ENCODE measurements around the gene DOCK1.
"Not testable (repeated sequence)": the region's sequence is repeated elsewhere in the genome, so short reads cannot be mapped to it uniquely, and the experiment has no call there.

DOCK1 gene

GRCh38 chr10:126903656-126904360 lies 1.4 kb upstream of the DOCK1 start:
- DNase-seq = no peak

DNA sequence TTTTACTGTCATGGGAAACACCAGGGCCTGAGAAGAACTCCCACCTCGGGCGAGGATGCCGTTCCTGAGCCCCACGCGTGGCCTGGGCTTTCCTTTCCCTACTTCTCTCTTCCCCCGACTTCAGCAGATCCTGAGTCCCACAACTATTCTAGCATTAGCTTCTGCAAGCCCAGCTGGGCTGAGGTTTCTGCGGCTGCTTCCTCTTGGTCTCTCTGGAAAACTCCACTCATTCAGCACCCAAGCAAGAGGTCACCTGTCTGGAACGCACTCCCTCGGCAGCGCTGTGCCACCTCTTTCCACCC lies 761 bp upstream of the DOCK1 start:
- no peak for DNase-seq

DNA sequence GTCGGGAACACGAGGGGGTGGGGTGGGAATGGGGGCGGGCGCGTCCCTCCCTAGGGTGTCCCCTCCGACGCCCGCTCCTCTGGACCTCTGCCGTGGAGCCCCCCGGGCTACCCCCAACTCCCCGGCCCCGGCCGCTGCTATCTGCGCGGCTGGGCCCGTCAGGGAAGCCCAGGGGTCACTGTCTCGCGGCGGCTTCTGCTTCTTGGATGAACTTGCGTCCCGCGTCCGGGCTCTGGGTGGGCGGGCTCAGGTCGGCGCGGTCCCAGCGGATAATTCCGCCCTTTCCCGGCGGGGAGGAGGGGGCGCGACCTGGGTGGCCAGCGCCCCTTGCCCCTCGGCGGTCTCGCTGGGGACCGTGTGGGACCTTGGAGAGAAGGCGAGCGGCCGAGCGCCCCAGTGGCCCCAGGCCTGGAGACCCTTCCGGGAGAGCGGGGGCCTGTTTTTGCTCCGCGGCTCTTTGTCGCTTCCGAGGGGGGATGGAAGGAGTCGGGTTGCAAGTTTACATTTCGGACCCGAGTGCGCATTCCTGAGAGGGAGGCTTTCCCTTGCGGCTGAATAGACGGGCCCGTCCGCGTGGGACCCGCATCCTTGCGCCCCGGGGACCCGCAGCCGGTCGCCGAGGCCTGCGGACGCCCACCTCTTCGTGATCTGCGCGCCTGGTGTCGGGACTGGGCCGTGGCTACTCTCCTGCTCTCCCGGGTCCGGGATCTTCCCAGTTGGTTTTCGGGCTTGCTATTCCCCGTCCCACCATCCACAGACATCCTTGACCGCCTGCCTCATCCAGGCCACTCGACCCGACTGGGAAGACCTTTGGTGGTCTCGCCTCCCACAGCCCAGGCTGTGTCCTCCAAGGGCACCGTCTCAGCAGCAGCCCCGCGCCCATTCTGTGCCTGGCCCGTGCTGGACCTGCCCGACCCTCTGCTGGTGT lies 812 bp downstream of the DOCK1 start:
- DNase-seq = no peak

- DNase-seq = no peak
Observed at GRCh38 chr10:126906704-126907422, 1.6 kb downstream of the DOCK1 start.

GRCh38 chr10:126907423-126907970 lies 2.3 kb downstream of the DOCK1 start:
- no peak for DNase-seq

GRCh38 chr10:126908225-126908624 lies 3.0 kb downstream of the DOCK1 start:
- DNase-seq = no peak

- no peak for DNase-seq
Observed at GRCh38 chr10:126908729-126909128, 3.5 kb downstream of the DOCK1 start.

DNA sequence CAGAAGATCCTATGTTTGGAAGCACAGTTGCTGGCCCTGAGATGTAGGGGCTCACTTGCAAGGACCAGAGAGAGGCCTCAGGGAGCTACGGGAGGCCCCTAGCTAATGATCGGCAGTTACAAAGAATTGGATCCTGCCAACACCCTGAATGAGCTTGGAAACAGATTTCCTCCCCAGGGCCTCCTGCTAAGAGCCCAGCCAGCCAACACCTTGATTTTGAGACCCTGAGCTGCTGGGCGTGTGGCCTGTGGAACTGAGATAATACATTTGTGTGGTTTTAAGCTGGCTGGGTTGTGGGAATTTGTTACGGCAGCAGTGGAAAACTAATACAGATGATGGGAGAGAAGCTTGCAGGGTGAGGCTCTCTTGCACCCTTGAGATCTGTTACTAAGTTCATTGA lies 3.9 kb downstream of the DOCK1 start:
- DNase-seq = no peak

DNA sequence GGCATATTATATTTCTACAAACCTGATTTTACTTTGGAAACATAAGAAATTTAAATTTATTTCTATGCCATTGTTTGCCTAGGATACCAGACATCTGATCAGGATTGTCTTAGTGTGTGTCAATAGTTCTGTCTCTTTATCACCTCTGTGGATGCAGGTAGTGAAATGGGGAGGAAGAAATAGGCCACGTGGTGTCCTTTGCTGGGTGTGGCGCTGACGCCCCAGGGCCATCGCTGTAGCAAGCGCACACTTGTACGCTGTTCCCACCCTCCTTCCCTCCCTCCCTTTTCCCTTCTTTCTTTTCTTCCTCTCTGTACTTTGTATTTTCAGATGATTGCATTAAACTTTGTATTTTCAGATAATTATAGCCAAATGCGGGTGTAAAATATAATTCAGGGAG lies 5.0 kb downstream of the DOCK1 start:
- no peak for DNase-seq

GRCh38 chr10:126910798-126911197 lies 5.6 kb downstream of the DOCK1 start:
- DNase-seq = no peak

DNA sequence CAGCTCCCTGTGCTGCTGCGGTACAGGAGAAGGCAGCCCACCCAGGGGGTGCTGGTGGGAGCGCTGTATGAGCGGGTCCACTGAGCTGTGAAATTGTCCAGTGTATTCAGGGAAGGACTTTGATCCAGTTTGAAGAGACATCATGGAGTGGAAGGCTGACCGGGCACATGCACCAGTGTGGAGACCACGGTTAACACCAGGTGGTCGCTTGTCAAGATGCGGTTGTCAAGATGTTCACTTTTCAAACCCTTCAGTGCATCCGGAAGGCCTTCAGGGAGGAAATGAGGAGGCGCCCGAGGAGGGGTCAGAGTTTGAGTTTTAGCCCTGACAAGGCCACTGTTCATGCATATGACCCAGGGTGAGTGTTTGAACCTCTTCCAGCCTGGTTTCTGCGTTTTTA lies 6.1 kb downstream of the DOCK1 start:
- no peak for DNase-seq

- no peak for DNase-seq
Observed at GRCh38 chr10:126913316-126913715, 8.1 kb downstream of the DOCK1 start.

- no peak for DNase-seq
Observed at GRCh38 chr10:126914561-126914960, 9.3 kb downstream of the DOCK1 start.

GRCh38 chr10:126916952-126917351 lies 11.7 kb downstream of the DOCK1 start:
- not testable (repeated sequence) for DNase-seq

DNA sequence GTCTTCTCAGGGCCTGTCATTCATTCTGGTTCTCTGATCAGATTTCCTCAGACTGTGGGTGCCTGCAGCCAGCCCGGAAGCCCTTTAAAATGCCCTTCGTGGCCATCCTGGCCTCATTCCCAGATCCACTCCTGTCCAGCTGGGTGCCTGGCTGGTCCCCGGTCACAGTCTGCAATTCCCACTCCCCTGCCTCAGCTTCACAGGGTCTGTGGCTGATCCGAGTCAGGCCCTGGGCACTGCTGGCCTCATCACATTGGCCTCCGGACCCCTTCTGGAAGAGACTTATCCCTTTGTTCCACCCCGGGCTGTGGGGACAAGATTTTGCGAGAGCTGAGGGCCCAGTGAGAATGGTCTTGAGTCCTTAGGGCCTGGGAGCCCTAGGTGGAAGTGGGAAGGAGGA lies 12.1 kb downstream of the DOCK1 start:
- no peak for DNase-seq

DNA sequence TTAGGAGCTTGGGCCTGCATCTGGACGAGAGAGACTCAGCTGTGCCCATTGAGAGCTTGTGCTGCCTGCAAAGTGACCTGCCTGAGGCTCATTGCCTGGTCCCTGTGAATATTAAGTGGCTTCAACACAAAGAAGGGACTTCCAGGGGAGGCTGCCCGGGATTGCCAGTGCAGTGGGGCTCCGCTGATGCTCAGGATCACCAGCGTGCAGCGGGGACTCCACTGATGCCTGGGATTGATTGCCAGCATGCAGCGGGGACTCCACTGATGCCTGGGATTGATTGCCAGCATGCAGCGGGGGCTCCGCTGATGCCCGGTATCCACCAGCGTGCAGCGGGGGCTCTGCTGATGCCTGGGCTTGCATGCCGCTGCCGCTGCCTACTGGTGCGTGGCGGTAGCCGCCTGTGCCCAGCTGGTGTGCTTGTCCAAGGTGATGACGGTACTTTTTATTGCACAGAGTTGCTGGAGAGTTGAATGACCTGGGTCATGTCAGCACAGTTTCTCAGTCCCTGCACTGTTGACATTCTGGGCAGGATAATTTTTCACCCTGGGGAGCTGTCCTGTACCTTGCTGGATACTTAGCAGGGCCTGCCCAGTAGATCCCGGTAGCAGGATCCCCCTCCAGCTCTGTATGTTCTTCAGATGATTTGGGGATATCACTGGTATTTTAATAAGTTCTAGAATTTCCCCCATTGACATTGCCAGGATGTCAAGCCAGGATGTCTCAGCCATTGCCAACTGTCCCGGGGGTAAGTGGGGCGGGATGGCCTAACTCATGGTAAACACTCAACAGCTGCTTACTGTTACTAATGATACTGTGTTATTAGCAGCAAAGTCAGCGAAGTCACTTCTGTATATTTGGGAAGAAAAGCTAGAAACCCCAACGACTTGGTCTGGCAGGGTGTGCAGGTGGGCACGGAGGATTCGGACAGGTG lies 13.0 kb downstream of the DOCK1 start:
- DNase-seq = no peak

- no peak for DNase-seq
Observed at GRCh38 chr10:126919426-126919825, 14.2 kb downstream of the DOCK1 start.

GRCh38 chr10:126921162-126921561 lies 15.9 kb downstream of the DOCK1 start:
- DNase-seq = no peak

DNA sequence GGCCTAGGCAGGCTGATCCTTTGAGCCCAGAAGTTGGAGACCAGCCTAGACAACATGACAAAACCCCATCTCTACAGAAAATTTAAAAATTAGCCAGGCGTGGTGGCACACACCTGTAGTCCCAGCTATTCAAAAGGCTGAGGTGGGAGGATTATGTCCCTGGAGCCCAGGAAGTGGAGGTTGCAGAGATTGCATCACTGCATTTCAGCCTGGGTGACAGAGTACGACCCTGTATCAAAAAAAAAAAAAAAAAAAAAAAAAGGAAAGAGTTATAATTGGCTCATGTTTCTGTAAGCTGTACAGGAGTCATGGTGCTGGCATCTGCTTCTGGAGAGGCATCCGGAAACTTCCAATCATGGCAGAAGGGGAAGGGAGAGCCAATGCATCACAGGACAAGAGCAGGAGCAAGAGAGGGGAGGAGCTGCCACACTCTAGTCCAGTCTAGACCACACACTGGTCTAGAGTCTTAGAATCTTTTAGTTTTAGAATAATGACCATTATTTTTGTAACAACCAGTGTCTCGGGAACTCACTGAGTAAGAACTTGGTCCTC lies 16.8 kb downstream of the DOCK1 start:
- no peak for DNase-seq

DNA sequence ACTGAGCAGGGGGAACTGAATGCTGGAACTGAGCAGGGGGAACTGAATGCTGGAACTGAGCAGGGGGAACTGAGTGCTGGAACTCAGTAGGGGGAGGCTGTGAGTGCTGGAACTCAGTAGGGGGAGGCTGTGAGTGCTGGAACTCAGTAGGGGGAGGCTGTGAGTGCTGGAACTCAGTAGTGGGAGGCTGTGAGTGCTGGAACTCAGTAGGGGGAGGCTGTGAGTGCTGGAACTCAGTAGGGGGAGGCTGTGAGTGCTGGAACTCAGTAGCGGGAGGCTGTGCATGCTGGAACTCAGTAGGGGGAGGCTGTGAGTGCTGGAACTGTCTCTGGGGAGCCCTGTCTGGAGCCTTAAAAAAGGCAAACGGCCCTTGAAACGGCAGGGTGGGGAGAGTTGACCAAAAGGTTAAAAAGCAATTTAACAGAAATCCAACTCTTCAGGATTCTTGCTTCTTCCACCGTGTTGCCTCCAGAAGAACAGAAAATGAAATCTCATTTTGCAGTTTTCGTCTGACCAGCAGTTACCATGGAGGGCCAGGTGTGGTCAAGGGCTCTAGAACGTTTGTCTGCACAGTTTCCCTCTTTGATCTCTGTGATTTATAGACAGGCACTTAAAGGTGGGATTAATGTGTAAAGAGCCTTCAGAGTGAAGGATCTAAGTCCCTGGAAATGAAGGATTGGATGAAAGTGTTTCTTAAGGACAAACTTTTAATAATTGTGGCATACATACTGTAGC lies 19.1 kb downstream of the DOCK1 start:
- no peak for DNase-seq

DNA sequence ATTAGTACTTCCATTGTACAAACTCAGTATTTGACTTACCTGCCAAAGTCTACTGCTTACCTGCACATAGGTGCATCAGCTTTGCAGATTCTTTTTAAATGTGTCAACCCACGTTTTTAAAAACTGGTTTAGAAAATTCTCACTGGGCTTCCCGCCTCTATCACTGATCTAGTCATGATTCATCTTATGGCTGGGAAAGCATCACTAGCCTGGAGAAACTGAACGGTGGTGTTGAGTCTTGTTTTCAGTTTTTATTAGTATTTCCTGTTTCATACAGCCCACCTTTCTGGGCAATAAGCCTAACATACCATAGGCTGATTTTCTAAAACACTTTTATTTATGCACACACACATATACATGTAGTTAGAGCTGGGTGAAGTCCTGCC lies 19.7 kb downstream of the DOCK1 start:
- DNase-seq = no peak

Measured in NCI-H774 (cell line).